ENCODE measurements around the gene PTPRR. TPM values are rescaled to one million over a fixed set of nuclear protein-coding genes. Genes with fewer than 3 reads are reported as not detected.

Gene PTPRR
- total and polyA plus RNA-seq, 5 donors = 0.31 to 1.4 (median 0.72) TPM

GRCh38 chr12:70619471-70620152 lies 300.9 kb downstream of the PTPRR start:
- Histone ChIP-seq H3K4me3 (ENCODE audit: low read length) (no peak overlapping the region), H3K4me1 (ENCODE audit: control insufficient read depth, insufficient read depth, low read length) (peaks cover 2% of the 10 kb centered on the region), H3K27me3 (ENCODE audit: control insufficient read depth, insufficient read depth) (no peaks in the 10 kb centered on the region), H3K27ac (ENCODE audit: low read length) (no peak overlapping the region), H3K9me3 (ENCODE audit: control insufficient read depth, low read length) (no peaks in the 10 kb centered on the region)
- WGBS = 78% methylated on average over 5 of the region's 5 CpGs
- ATAC-seq (peak in 1 of 2 donors; percentile 62), DNase-seq (no peak)
- intact Hi-C loops (cut with DNase I) = no loop called here

DNA sequence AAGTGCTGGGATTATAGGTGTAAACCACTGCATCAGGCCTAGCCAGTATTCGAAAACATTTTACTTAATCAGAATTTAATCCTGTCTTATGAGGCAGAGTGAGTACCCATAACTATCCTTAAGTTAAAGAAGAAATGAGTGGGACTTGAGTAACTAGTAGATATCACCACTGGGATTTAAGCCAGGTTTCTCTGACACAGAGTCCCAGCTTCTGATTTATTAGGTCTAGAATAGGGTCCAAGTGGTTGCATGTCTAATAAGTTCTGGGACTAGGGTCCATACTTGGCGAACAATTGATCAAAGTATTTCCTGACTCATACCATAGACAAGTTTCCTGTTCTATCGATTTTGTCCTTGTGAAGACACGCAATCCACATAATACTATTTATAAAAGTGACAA lies 302.2 kb downstream of the PTPRR start:
- ATAC-seq = no peak
- no peak overlapping the region for H3K27ac ChIP-seq (ENCODE audit: low read length)
- 82% methylated on average over 4 of the region's 4 CpGs for WGBS
- H3K4me1 ChIP-seq (ENCODE audit: control insufficient read depth, insufficient read depth, low read length) = peaks cover 2% of the 10 kb centered on the region
- no peaks in the 10 kb centered on the region for H3K27me3 ChIP-seq (ENCODE audit: control insufficient read depth, insufficient read depth)
- no peak overlapping the region for H3K4me3 ChIP-seq (ENCODE audit: low read length)
- H3K9me3 ChIP-seq (ENCODE audit: control insufficient read depth, low read length) = no peaks in the 10 kb centered on the region
- intact Hi-C loops (cut with DNase I) = no loop called here
- no peak for DNase-seq

DNA sequence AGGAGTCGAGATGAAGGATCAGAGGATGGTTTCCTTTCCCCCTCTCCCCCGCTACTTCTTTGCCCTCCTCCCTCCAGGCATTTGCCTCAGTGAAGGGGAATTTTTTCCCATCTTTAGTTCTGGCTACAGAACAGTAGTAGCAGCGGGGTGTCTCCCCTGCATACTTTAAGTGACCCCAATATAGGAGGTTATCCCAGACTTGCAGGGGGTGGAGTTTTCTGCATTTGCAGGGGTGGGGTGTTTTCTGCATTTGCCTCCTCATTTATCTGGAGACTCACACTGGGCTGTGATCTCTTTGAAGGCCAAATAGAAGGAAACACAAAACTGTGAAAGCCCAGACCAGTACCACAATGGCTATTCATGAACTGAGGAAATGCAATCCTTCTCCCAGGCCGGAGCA lies 303.1 kb downstream of the PTPRR start:
- DNase-seq (no peak), ATAC-seq (no peak)
- intact Hi-C loops (cut with DNase I) = no loop called here
- H3K4me3 ChIP-seq (ENCODE audit: low read length) = no peak overlapping the region
- no peaks in the 10 kb centered on the region for H3K9me3 ChIP-seq (ENCODE audit: control insufficient read depth, low read length)
- H3K27me3 ChIP-seq (ENCODE audit: control insufficient read depth, insufficient read depth) = no peaks in the 10 kb centered on the region
- peaks cover 2% of the 10 kb centered on the region for H3K4me1 ChIP-seq (ENCODE audit: control insufficient read depth, insufficient read depth, low read length)
- no peak overlapping the region for H3K27ac ChIP-seq (ENCODE audit: low read length)
- WGBS = 76% methylated on average over 4 of the region's 4 CpGs

GRCh38 chr12:70615174-70615866 lies 305.2 kb downstream of the PTPRR start:
- 36% methylated on average over 5 of the region's 5 CpGs for WGBS
- H3K9me3 ChIP-seq (ENCODE audit: control insufficient read depth, low read length) = no peaks in the 10 kb centered on the region
- peaks cover 2% of the 10 kb centered on the region for H3K4me1 ChIP-seq (ENCODE audit: control insufficient read depth, insufficient read depth, low read length)
- no peak for DNase-seq
- H3K27me3 ChIP-seq (ENCODE audit: control insufficient read depth, insufficient read depth) = no peaks in the 10 kb centered on the region
- H3K27ac ChIP-seq (ENCODE audit: low read length) = peak overlapping the region; percentile 23
- ATAC-seq = peak in 1 of 2 donors; percentile 52
- intact Hi-C loops (cut with DNase I) = no loop called here
- no peak overlapping the region for H3K4me3 ChIP-seq (ENCODE audit: low read length)

- intact Hi-C loops (cut with DNase I) = loop anchor here in 1 of 4 donors (5.0 kb wide), 1 partner anchor 37 kb away; no protein-coding TSS in a partner anchor
- ATAC-seq = peak; percentile 92 to 93
- 1% methylated on average over 63 of the region's 63 CpGs for WGBS
- H3K27ac ChIP-seq (ENCODE audit: low read length) = peak overlapping the region; percentile 89
- H3K4me3 ChIP-seq (ENCODE audit: low read length) = peak overlapping the region; percentile 70
- no peaks in the 10 kb centered on the region for H3K27me3 ChIP-seq (ENCODE audit: control insufficient read depth, insufficient read depth)
- H3K9me3 ChIP-seq (ENCODE audit: control insufficient read depth, low read length) = no peaks in the 10 kb centered on the region
- no peaks in the 10 kb centered on the region for H3K4me1 ChIP-seq (ENCODE audit: control insufficient read depth, insufficient read depth, low read length)
- peak; percentile 70 to 87 (median 84) for DNase-seq
Observed at GRCh38 chr12:70609739-70610491, 310.6 kb downstream of the PTPRR start.

GRCh38 chr12:70609203-70609602 lies 311.3 kb downstream of the PTPRR start:
- Histone ChIP-seq H3K4me3 (ENCODE audit: low read length) (peak overlapping the region; percentile 70), H3K27me3 (ENCODE audit: control insufficient read depth, insufficient read depth) (no peaks in the 10 kb centered on the region), H3K27ac (ENCODE audit: low read length) (peak overlapping the region; percentile 89), H3K9me3 (ENCODE audit: control insufficient read depth, low read length) (no peaks in the 10 kb centered on the region), H3K4me1 (ENCODE audit: control insufficient read depth, insufficient read depth, low read length) (no peaks in the 10 kb centered on the region)
- intact Hi-C loops (cut with DNase I) = no loop called here
- ATAC-seq (peak; percentile 17 to 28), DNase-seq (peak in 1 of 3 donors; percentile 35)
- WGBS = 66% methylated on average over 2 of the region's 2 CpGs

DNA sequence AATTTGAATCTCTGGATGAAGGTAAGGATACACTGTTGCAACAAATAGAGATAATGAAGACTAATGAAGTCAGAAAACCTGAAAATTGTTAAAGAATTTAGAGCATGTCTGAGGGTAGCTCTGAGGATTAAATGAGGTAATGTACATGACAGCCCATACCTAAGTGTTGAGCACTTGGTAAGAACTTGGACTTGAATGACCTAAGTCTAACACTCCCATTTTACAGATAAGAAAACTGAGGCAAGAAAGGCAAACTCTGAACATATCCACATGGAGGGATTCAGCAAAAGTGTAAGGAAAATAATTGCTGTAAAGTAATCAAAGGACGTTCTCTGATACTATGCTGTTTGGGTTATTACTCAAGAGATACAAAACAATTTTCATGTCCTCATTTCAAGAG lies 312.4 kb downstream of the PTPRR start:
- DNase-seq (no peak), ATAC-seq (no peak)
- WGBS = 80% methylated on average over 1 of the region's 1 CpG
- intact Hi-C loops (cut with DNase I) = no loop called here
- Histone ChIP-seq H3K4me1 (ENCODE audit: control insufficient read depth, insufficient read depth, low read length) (no peaks in the 10 kb centered on the region), H3K9me3 (ENCODE audit: control insufficient read depth, low read length) (no peaks in the 10 kb centered on the region), H3K4me3 (ENCODE audit: low read length) (peak overlapping the region; percentile 70), H3K27me3 (ENCODE audit: control insufficient read depth, insufficient read depth) (no peaks in the 10 kb centered on the region), H3K27ac (ENCODE audit: low read length) (no peak overlapping the region)

- Histone ChIP-seq H3K4me3 (ENCODE audit: low read length) (peak overlapping the region; percentile 70), H3K27ac (ENCODE audit: low read length) (no peak overlapping the region), H3K27me3 (ENCODE audit: control insufficient read depth, insufficient read depth) (no peaks in the 10 kb centered on the region), H3K9me3 (ENCODE audit: control insufficient read depth, low read length) (no peaks in the 10 kb centered on the region), H3K4me1 (ENCODE audit: control insufficient read depth, insufficient read depth, low read length) (no peaks in the 10 kb centered on the region)
- intact Hi-C loops (cut with DNase I) = no loop called here
- DNase-seq (no peak), ATAC-seq (no peak)
Observed at GRCh38 chr12:70607107-70607506, 313.4 kb downstream of the PTPRR start.

- intact Hi-C loops (cut with DNase I) = no loop called here
- DNase-seq = no peak
- WGBS = 65% methylated on average over 5 of the region's 5 CpGs
- no peak for ATAC-seq
- Histone ChIP-seq H3K4me3 (ENCODE audit: low read length) (peak overlapping the region; percentile 67), H3K27me3 (ENCODE audit: control insufficient read depth, insufficient read depth) (no peaks in the 10 kb centered on the region), H3K4me1 (ENCODE audit: control insufficient read depth, insufficient read depth, low read length) (no peaks in the 10 kb centered on the region), H3K27ac (ENCODE audit: low read length) (no peak overlapping the region), H3K9me3 (ENCODE audit: control insufficient read depth, low read length) (no peaks in the 10 kb centered on the region)
Observed at GRCh38 chr12:70605976-70606375, 314.6 kb downstream of the PTPRR start.

GRCh38 chr12:70604662-70605061 lies 315.9 kb downstream of the PTPRR start:
- Histone ChIP-seq H3K4me3 (ENCODE audit: low read length) (peak overlapping the region; percentile 35), H3K27me3 (ENCODE audit: control insufficient read depth, insufficient read depth) (no peaks in the 10 kb centered on the region), H3K27ac (ENCODE audit: low read length) (no peak overlapping the region), H3K9me3 (ENCODE audit: control insufficient read depth, low read length) (no peaks in the 10 kb centered on the region), H3K4me1 (ENCODE audit: control insufficient read depth, insufficient read depth, low read length) (no peaks in the 10 kb centered on the region)
- 86% methylated on average over 4 of the region's 4 CpGs for WGBS
- no peak for DNase-seq
- no peak for ATAC-seq
- intact Hi-C loops (cut with DNase I) = no loop called here

DNA sequence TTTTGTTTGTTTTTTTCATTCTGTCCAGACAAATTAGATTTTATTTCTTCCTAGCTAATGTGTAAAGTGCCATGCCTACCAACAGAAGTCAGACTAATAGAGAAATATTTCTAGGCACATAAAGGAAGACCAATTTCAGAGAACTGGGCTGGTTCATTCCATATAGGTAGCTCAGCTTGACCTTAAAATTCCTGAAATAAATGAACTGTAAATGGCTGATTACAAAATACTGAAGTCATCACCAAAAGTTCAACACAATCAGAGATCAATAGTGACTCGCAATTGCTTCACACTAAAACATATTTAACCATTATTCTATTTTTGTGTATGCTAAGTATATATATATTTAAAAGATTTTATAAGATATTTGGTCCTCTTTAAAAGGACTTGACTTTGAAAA lies 317.5 kb downstream of the PTPRR start:
- no peaks in the 10 kb centered on the region for H3K27me3 ChIP-seq (ENCODE audit: control insufficient read depth, insufficient read depth)
- no peak overlapping the region for H3K27ac ChIP-seq (ENCODE audit: low read length)
- H3K4me3 ChIP-seq (ENCODE audit: low read length) = no peak overlapping the region
- intact Hi-C loops (cut with DNase I) = no loop called here
- no peak for DNase-seq
- ATAC-seq = no peak
- H3K4me1 ChIP-seq (ENCODE audit: control insufficient read depth, insufficient read depth, low read length) = no peaks in the 10 kb centered on the region
- WGBS = 77% methylated on average over 1 of the region's 1 CpG
- no peaks in the 10 kb centered on the region for H3K9me3 ChIP-seq (ENCODE audit: control insufficient read depth, low read length)
